Tibial nerve (tissue), 4 donors: ENCODE measurements around the gene TECPR1. TPM values are rescaled to one million over a fixed set of nuclear protein-coding genes. Genes with fewer than 3 reads are reported as not detected.

Experiments
- DNase-seq, 2 donors: peaks; one replicate each; pipeline ENCODE4 v3.0.0-alpha.2; 2019; ENCODE audit warnings: low spot score in 2 of 2
- H3K27ac ChIP-seq, 4 donors: fragments of 200-600 bp; sonication (generic) in 3 of 4; one replicate each; pipeline ENCODE4 v1.5.1; 2017 to 2019; ENCODE audit warnings: mild to moderate bottlenecking in 1 of 4
- H3K27me3 ChIP-seq, 2 donors: fragments of 200-600 bp; sonication (generic) in 1 of 2; one replicate each; pipeline versions ENCODE4 v1.5.1 to v1.6.0; 2017 to 2019
- H3K36me3 ChIP-seq, 3 donors: fragments of 200-600 bp; sonication (generic); one replicate each; pipeline ENCODE4 v1.5.1; 2018 to 2019
- H3K4me1 ChIP-seq, 4 donors: fragments of 200-600 bp; sonication (generic) in 3 of 4; one replicate each; pipeline ENCODE4 v1.5.1; 2017 to 2019
- H3K4me3 ChIP-seq, 4 donors: fragments of 200-600 bp; sonication (generic) in 3 of 4; one replicate each; pipeline ENCODE4 v1.5.1; 2017 to 2019; ENCODE audit warnings: mild to moderate bottlenecking in 1 of 4, moderate library complexity in 1 of 4
- H3K9me3 ChIP-seq, 4 donors: fragments of 200-600 bp; sonication (generic) in 3 of 4; one replicate each; pipeline ENCODE4 v1.5.1; 2017 to 2019
- EP300 ChIP-seq, 2 donors: sonication (generic); formaldehyde crosslinking; IDR thresholded peaks; one replicate each; pipeline ENCODE4 v1.6.1; 2017; ENCODE audit warnings: antibody characterized with exemption in 2 of 2, mild to moderate bottlenecking in 1 of 2
- POLR2A ChIP-seq, 2 donors: fragments of 450-650 bp; IDR thresholded peaks; one replicate each; pipeline ENCODE4 v1.6.1; 2017; ENCODE audit warnings: antibody characterized with exemption in 2 of 2, mild to moderate bottlenecking in 2 of 2, moderate library complexity in 2 of 2
- WGBS, 2 donors: methylation state at CpG; one replicate each; pipeline ENCODE4 v1.1.5; 2018; 5-methylcytosine and 5-hydroxymethylcytosine counted together
- total RNA-seq, 4 donors: library from RNA; depleted of rRNA; stranded (reverse); fragments of >200 nt; gene quantifications; one replicate each; pipeline ENCODE4 v1.1.0, GENCODE V29; 2016
- TF ChIP-seq, protein P1 (sequence below), 5 experiments: fragments of 200-600 bp in 3 of 5; fragments of 450-650 bp in 2 of 5; sonication (generic) in 3 of 5; IDR thresholded peaks; one replicate each; pipeline ENCODE4 v1.5.1; 2016 to 2019; ENCODE audit warnings: antibody characterized with exemption in 5 of 5, mild to moderate bottlenecking in 3 of 5, moderate library complexity in 2 of 5

The TECPR1 gene
- total RNA-seq, 4 donors from 2014 or later: 30.8 to 72.6 (median 41.2) TPM

DNA sequence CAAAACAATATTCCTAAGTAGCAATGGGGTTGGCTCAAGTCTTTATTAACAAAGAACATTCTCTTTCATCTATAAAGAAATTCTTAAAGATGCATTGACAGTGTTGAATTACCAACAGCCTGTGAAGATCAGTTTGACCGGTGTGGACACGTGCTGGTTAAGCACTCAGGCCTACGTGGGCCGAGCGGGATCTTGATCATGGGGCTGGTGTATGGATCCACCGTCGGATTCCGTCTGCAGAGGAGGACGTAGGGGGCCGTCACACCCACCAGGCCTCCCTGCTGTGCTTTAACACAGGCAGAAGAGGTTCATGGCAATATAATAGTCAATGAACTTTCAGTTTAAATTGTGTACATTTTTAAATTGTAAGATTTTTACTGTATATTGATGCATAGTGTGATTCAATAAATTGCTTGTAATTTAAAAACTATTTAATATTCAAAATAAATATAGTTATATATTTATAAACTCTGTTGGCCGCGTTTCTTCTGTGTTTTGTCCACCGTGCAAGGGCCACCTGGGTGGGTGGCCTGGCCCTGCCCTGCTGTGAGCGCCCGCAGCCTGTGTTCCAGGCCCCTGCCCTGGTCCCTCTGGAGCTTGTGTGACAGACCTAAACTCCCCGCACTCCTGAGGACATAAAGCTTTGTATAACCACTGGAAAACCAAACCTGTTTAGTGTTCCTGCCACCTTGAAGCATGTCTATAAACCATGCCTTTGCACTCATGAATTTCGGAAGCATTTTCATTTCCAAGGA lies 42.7 kb downstream of the TECPR1 start:
- TF ChIP-seq, protein P1, sequence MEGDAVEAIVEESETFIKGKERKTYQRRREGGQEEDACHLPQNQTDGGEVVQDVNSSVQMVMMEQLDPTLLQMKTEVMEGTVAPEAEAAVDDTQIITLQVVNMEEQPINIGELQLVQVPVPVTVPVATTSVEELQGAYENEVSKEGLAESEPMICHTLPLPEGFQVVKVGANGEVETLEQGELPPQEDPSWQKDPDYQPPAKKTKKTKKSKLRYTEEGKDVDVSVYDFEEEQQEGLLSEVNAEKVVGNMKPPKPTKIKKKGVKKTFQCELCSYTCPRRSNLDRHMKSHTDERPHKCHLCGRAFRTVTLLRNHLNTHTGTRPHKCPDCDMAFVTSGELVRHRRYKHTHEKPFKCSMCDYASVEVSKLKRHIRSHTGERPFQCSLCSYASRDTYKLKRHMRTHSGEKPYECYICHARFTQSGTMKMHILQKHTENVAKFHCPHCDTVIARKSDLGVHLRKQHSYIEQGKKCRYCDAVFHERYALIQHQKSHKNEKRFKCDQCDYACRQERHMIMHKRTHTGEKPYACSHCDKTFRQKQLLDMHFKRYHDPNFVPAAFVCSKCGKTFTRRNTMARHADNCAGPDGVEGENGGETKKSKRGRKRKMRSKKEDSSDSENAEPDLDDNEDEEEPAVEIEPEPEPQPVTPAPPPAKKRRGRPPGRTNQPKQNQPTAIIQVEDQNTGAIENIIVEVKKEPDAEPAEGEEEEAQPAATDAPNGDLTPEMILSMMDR (IDR thresholded peaks at IDR 0.05): no peak
- TF ChIP-seq POLR2A (IDR thresholded peaks at IDR 0.05) (no peak), EP300 (IDR thresholded peaks at IDR 0.05) (no peak)
- 88 to 89% methylated on average over 17 of the region's 17 CpGs for WGBS, 2 donors
- Histone ChIP-seq H3K9me3 (no peaks in the 10 kb centered on the region), H3K27me3 (peaks cover 0 to 10% of the 10 kb centered on the region in 2 donors), H3K36me3 (peaks cover 0 to 47% (median 0%) of the 10 kb centered on the region in 3 donors), H3K4me1 (peaks cover 0 to 21% (median 0%) of the 10 kb centered on the region in 4 donors), H3K4me3 (no peak overlapping the region), H3K27ac (no peak overlapping the region)
- DNase-seq: peak in 1 of 2 donors; percentile 11

DNA sequence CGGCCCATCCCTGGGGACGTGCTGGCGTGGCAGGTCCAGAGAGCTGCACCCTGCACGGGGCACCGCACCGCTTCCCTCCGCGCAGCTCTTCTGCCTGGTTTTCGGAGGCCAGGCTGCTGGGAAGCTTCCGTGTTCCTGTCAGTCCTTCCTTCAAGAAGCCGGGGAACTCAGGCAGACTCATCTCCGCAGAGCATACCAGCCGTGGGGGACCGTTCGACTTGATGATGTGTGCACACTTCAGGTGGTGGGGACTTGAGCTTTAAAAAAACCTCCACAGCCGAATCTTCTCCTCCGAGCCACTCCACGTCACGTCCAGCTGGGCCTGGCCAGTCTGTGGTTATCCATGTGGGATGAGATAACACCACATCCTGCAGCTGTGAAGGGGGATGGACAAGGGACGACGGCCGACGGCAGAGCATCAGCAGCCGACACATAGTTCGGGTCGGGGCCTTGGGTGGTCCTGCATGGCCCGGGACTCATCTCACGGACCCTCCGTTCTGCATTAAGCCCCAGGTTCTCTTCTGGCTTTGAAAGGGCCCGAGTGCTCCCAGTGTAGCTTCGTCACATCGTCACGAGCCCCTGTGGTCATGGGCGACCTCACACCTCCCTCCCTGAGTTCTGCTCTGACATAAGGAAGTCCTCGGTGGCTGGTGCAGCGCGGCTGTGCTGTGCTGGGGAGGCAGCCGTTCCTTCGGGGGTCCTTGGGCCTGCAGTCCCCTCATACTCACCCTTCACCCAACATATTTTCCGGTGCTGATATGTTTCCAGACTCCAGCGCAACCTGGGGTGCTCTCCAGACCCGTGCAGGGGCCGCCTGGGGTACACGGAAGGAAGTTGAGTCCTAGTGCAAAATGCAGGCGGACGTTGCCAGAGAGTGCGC lies 45.3 kb downstream of the TECPR1 start:
- Histone ChIP-seq H3K27me3 (peaks cover 0 to 8% of the 10 kb centered on the region in 2 donors), H3K4me1 (peaks cover 0 to 15% (median 0%) of the 10 kb centered on the region in 4 donors), H3K36me3 (peaks cover 0 to 65% (median 0%) of the 10 kb centered on the region in 3 donors), H3K4me3 (no peak overlapping the region), H3K27ac (no peak overlapping the region), H3K9me3 (no peaks in the 10 kb centered on the region)
- TF ChIP-seq EP300 (IDR thresholded peaks at IDR 0.05) (no peak), POLR2A (IDR thresholded peaks at IDR 0.05) (no peak)
- TF ChIP-seq, protein P1 (IDR thresholded peaks at IDR 0.05): no peak
- 90 to 93% methylated on average over 44 to 47 of the region's 47 CpGs for WGBS, 2 donors
- no peak for DNase-seq

DNA sequence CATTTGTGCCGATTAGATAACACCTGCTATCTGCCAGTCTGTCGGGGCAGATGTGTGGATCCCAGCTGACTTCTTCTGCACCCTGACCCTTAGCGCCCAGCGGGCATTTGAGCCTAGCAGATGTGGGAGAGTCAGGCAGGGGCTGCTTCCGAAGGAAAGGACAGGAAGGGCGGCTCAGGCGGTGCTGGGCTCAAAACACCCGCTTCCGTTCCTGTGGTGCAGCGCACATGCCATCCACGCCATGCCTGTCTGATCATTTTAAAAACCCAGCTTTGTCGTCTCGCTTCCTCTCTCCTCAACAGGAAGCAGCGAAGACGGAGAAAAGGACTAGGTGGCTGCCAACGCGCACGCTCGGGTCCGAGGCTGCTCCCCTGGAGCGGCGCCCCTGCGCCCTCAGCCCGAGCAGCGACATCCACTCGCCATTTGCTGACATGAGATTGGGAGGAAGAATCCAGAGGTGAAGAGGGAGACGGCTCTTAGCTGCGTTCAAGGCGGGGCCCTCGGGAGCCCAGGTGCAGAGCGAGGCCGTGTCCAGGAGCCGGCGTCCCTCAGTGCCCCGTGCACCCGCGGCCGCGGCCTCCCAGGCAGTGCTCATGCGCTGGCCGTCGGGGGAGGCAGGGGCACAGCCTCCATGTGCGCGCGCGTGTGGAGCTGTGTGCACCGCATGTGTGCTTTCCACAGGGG lies 46.7 kb downstream of the TECPR1 start:
- 95% methylated on average over 45 to 47 of the region's 47 CpGs for WGBS, 2 donors
- Histone ChIP-seq H3K27ac (no peak overlapping the region), H3K36me3 (peaks cover 0 to 65% (median 0%) of the 10 kb centered on the region in 3 donors)

DNA sequence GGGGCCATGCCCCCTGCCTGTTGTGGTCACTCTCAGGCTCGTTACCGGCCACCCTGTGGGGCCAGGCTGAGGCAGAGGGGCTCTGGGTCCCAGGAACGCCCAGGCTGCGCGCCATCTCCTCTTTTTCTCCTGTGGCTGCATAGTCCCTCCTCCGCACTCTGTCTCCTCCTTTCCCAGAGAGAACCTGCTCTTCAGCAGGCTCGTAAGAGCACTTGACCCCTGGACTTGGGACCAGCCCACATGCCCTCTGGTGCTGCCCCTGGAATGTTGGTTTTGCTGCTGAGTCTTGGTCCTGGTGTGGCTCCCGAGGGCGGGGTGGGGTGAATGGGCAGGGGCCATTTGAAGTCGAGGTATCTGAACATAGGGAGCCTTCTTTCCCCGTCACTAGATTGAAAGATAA lies 47.4 kb downstream of the TECPR1 start:
- Histone ChIP-seq H3K36me3 (peaks cover 0 to 63% (median 0%) of the 10 kb centered on the region in 3 donors), H3K4me1 (no peaks in the 10 kb centered on the region), H3K27ac (no peak overlapping the region), H3K9me3 (no peaks in the 10 kb centered on the region), H3K4me3 (no peak overlapping the region), H3K27me3 (no peaks in the 10 kb centered on the region)
- WGBS, 2 donors: 85 to 88% methylated on average over 11 of the region's 11 CpGs
- TF ChIP-seq POLR2A (IDR thresholded peaks at IDR 0.05) (no peak), EP300 (IDR thresholded peaks at IDR 0.05) (no peak)
- TF ChIP-seq, protein P1 (IDR thresholded peaks at IDR 0.05): no peak
- no peak for DNase-seq

More for the DNA sequence above, 46.7 kb downstream of the TECPR1 start:
- H3K27me3 ChIP-seq: no peaks in the 10 kb centered on the region
- H3K4me3 ChIP-seq: no peak overlapping the region
- no peak for DNase-seq
- H3K4me1 ChIP-seq: peaks cover 0 to under 1% (median 0%) of the 10 kb centered on the region in 4 donors
- TF ChIP-seq, protein P1 (IDR thresholded peaks at IDR 0.05): no peak
- TF ChIP-seq EP300 (IDR thresholded peaks at IDR 0.05) (no peak), POLR2A (IDR thresholded peaks at IDR 0.05) (no peak)
- no peaks in the 10 kb centered on the region for H3K9me3 ChIP-seq
